Endometrium (tissue), 2 donors: ENCODE measurements around the gene FHIT.

Experiments used
- FAIRE-seq: peaks from 2 replicates; lab custom pipeline; 2012; peaks lifted over from hg19 to GRCh38; lab: Jason Lieb, UNC
- donor health status: control.
- donor health status: control.

The FHIT gene

GRCh38 chr3:60160822-60161748 is 1090.2 kb downstream of the FHIT start:
- FAIRE-seq, result no peak

- FAIRE-seq, result no peak
Observed at GRCh38 chr3:60160111-60160821, 1091.0 kb downstream of the FHIT start.

DNA sequence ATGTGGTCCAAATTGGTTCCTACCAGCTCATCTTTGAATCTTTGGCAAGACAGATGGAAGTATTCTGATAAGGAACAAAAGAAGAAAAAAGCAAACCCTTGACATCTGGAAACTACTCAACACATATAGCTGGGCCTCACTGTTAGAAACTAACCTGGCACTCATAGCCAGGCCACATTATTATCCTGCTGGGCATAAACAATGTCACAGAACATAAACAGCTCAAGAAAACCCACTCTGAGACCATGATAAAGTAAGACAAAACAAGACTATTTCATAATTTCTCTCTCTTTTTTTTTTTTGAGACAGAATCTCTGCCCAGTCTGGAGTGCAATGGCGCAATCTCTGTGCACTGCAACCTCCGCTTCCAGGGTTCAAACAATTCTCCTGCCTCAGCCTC is 1093.2 kb downstream of the FHIT start:
- FAIRE-seq, result no peak

GRCh38 chr3:60154011-60154410 is 1097.2 kb downstream of the FHIT start:
- FAIRE-seq, result no peak

DNA sequence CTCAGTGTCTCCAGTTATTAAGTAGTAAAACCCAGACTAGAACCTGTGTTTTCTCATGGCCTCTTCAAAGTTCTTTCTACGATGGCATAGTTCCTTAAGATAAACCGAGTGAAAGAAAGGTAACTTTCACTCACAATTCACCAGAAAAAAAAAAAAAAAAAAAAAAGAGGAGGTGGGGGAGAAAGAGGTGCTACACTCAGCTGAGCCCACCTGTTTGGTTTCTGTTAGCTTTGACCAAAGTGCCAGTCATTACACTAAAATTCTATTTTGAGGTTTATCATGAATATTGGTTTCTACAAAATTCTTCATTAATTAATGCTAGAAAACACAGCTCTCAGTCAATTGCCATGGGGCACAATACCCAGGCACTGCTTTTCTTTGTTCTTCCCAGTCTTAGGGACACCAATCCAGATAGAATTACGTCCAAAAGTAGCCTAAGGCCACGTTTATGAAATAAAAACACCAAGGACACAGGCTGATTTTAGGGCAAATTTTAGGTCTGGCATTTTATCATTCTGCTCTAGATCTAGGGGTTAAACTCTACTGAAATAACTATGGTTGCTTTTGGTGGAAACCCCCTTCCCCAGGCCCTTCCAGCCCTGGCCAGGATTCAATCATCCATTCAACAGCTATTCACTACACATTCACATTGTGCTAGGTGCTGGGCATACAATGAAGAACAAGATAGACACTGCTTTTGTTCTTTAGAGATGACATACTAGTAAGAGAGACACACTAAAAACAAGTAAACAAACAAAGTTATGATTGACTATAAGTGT is 1097.8 kb downstream of the FHIT start:
- FAIRE-seq, result no peak

GRCh38 chr3:60149501-60149900 is 1101.8 kb downstream of the FHIT start:
- no peak for FAIRE-seq

DNA sequence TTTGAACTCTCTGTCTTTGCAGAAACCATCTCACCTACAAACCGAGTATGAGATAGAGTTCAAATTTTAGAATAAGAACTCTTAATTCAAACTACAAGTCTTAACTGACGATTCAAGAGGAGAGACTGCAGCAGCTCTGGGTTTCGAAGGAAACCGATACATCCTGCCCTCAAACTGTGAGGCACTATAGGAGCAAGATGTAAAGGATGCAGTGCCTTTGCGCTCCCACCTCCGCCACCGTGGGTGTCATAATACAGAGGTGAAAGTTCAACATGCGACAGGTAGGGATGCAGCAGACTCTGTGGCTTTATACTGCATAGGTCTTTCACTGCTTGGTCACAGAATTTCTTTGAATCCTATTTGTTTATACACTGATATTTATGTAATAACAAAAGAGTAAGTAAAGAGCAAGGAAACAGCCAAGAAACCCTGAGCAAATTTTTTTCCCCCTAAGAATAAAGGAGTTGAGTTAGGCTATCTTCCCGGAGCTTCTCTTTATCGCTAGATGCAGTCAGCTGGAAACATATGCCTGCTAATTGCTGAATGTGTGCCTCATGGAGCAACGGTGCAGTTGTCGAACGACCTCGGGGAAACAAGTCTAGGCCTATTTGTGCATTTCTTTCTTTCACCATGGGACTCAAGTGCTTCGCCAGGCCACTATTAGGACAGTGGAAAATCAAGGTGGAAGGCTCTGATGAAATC is 1103.9 kb downstream of the FHIT start:
- no peak for FAIRE-seq

DNA sequence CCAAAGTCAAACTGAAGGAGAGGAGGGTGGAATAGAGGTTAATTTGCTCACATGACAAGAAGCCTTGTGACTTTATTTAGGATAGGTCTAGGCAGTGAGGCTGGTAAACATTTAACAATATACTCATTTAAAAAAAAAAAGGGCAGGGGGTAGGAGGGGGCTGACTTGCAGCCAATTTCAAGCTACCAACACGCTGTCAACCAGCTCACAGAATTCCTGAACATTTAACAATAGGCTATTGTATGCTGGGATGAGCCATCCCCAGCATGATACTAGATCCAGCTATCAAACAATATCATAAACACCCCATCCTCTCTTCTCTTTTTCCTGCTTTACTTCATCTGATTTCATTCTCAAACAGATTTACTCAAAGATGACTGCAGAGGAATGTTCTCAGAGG is 1105.1 kb downstream of the FHIT start:
- FAIRE-seq, result no peak

DNA sequence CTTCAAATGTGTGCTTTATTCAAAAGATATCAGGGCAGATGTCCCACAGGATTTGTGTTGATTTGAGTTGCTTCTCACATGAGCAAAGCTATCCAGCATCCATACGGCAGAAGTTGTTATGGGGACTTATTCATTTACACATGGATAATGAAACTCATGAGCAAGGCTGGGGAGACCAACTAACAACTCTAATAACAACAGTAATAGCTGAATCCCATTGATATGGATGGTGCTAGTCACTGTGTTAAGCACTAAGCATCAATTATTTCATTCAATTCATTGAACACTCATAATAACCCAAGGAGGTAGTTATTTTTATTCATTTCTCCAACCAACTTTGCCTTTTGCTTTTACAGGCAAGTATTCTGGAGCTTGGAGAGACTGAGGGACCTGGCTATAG is 1107.2 kb downstream of the FHIT start:
- no peak for FAIRE-seq

- FAIRE-seq, result no peak
Observed at GRCh38 chr3:60142009-60142408, 1109.2 kb downstream of the FHIT start.

- FAIRE-seq, result no peak
Observed at GRCh38 chr3:60140160-60140559, 1111.1 kb downstream of the FHIT start.

DNA sequence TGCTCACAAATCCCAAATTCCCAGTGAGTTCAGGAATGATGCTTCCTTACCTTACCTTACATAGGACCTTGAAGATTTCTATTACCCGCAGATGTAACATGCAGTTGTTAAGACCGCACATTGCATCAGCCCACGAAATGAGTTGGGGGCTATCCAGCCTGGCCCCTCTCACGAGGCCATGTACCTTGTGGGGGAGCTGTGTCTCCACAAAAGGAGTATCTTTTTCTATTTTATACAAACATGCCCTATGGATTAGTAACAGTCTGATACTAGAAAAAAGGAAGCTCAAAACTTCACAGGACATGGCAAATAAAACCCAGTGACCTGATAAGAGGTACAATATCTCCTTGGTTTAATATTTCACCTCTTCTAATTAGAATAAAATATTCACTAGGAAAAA is 1114.7 kb downstream of the FHIT start:
- no peak for FAIRE-seq

GRCh38 chr3:60135474-60135873 is 1115.8 kb downstream of the FHIT start:
- no peak for FAIRE-seq

DNA sequence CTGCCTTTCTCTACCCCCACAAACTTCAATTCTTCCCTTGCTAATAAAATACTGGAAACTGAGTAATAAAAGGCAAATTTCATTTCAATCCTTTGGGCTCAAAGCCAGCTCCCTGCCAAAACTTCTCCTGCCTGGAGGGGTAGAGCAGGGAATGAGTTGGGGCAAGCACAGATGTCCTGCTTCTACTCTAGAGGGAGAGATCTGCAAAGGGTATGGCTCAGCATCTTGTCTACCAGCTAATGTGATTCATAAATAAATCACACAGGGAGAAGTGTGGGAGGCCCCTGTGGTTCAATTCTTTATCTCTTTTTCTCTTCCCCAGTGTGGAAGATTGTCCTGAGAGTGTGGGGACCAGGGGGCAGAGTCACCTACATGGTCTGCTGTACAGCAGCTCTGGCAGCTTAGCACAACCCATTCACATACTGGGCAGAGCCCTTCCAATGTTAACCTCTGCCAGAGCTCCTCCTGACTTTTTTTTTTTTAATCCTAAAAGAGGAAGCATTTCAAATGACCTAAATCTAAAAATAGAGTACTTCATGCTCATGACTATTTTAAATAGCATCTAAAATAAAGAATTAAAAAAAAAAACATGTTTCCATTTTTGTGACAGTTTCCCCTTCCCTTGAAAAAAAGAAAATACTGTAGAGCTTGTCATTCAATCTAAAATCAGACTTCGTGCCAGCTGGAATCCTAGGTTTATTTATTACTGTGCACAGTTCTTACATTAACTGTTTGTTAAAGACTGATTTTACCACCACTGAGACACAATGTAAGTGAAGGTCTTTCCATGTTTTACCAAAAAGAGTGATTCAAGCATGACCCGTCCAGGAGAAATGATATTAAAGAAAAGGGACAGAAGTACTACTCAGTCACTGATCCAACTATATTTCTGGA is 1117.7 kb downstream of the FHIT start:
- FAIRE-seq, result no peak

DNA sequence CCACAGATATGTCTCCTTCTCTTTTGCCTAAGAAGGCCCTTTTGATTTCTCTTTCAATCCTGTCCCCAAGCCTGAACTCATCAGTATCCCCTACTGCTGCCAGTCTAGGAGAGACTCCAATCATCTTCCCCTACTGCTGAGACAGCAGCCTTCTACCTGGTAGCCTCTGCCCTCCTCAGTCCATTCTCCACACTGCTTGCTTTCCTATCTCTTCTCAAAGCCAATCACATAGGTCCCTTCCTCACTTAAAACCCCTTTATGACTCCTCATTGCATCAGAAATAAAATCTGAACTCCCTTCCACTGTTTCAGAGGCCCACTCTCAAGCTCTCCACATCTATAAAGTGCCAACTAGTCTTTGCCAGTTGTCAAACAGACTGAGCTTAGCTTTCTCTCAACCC is 1119.6 kb downstream of the FHIT start:
- FAIRE-seq, result no peak

GRCh38 chr3:60126511-60127304 is 1124.5 kb downstream of the FHIT start:
- no peak for FAIRE-seq

DNA sequence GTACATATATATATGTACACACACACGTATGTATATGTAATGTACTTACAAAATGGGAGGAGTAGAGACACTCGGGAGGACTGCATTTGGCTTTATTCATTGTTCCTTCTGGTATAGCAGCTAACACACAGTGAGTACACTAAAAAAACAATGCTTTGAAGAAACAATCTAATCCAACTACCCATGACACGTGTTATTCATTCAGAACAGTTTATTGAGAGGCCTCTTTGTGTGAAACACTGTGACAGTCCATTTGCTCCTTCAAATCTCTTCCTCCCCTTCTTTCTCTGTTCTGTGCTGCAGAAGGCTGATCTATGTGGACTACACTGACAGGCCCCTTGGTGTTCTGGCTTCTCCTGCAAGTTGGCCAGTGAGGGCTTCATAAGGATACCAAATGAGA is 1125.6 kb downstream of the FHIT start:
- no peak for FAIRE-seq

GRCh38 chr3:60120245-60120644 is 1131.0 kb downstream of the FHIT start:
- FAIRE-seq, result no peak

- FAIRE-seq, result no peak
Observed at GRCh38 chr3:60114191-60114590, 1137.1 kb downstream of the FHIT start.

- FAIRE-seq, result no peak
Observed at GRCh38 chr3:60107275-60107674, 1144.0 kb downstream of the FHIT start.
